GM23338 (cell line): ENCODE measurements around the gene PRCD. TPM values are rescaled to one million over a fixed set of nuclear protein-coding genes. Genes with fewer than 3 reads are reported as not detected.

Source experiments
- ATAC-seq: fragments of 200-7000 bp; cut with Tn5 transposase; 3 replicates; pipeline ENCODE4 v1.9.1; 2020
- DNase-seq: peaks from one replicate; pipeline ENCODE4 v3.0.0-alpha.2; 2015; ENCODE audit warnings: low spot score
- H2AFZ ChIP-seq: fragments of 200-600 bp; sonication (generic); 2 replicates; pipeline ENCODE4 v1.8.0; 2016; ENCODE audit warnings: antibody characterized with exemption, mild to moderate bottlenecking, moderate library complexity
- H3F3A ChIP-seq: fragments of 200-600 bp; sonication (generic); replicated peaks from 2 replicates; pipeline ENCODE4 v1.8.0; 2017; ENCODE audit warnings: antibody characterized with exemption, mixed run types, low read depth
- H3K27ac ChIP-seq: fragments of 200-600 bp; sonication (generic); 2 replicates; pipeline ENCODE4 v1.6.1; 2016; ENCODE audit warnings: low read depth
- H3K27me3 ChIP-seq: fragments of 200-600 bp; sonication (generic); 2 replicates; pipeline ENCODE4 v1.8.0; 2016; ENCODE audit warnings: mild to moderate bottlenecking, mixed run types, moderate library complexity; ENCODE audit not compliant: insufficient read depth
- H3K36me3 ChIP-seq: fragments of 200-600 bp; sonication (generic); 2 replicates; pipeline ENCODE4 v1.8.0; 2016; ENCODE audit warnings: mild to moderate bottlenecking; ENCODE audit not compliant: insufficient read depth
- H3K4me1 ChIP-seq: fragments of 200-600 bp; sonication (generic); 2 replicates; pipeline ENCODE4 v1.8.0; 2016; ENCODE audit warnings: mild to moderate bottlenecking, moderate library complexity; ENCODE audit not compliant: insufficient read depth
- H3K4me2 ChIP-seq: fragments of 200-600 bp; sonication (generic); 2 replicates; pipeline ENCODE4 v1.7.1; 2017; ENCODE audit warnings: mixed run types
- H3K4me3 ChIP-seq: fragments of 200-600 bp; sonication (generic); 2 replicates; pipeline ENCODE4 v1.6.1; 2016; ENCODE audit warnings: mixed run types
- H3K79me2 ChIP-seq: fragments of 200-600 bp; sonication (generic); replicated peaks from 2 replicates; pipeline ENCODE4 v1.8.0; 2017; ENCODE audit warnings: mild to moderate bottlenecking; ENCODE audit not compliant: insufficient read depth
- H3K9me2 ChIP-seq: fragments of 200-600 bp; sonication (generic); 2 replicates; pipeline ENCODE4 v1.8.0; 2017; ENCODE audit not compliant: insufficient read depth
- H4K20me1 ChIP-seq: fragments of 200-600 bp; sonication (generic); replicated peaks from 2 replicates; pipeline ENCODE4 v1.8.0; 2017; ENCODE audit warnings: mild to moderate bottlenecking; ENCODE audit not compliant: insufficient read depth
- H3K27ac Mint-ChIP-seq: 2 replicates; pipeline ENCODE4 v1.8.0; 2020; ENCODE audit warnings: inconsistent platforms, mild to moderate bottlenecking, moderate library complexity, mixed read lengths
- H3K27me3 Mint-ChIP-seq: 3 replicates; pipeline ENCODE4 v1.8.0; 2022; ENCODE audit warnings: low read depth, mild to moderate bottlenecking, moderate library complexity, mixed read lengths, inconsistent platforms; ENCODE audit not compliant: insufficient read depth, poor library complexity
- H3K36me3 Mint-ChIP-seq: 3 replicates; pipeline ENCODE4 v1.8.0; 2021; ENCODE audit warnings: low read depth, mild to moderate bottlenecking, inconsistent platforms, moderate library complexity, mixed read lengths
- H3K4me1 Mint-ChIP-seq: 3 replicates; pipeline ENCODE4 v1.8.0; 2020; ENCODE audit warnings: mild to moderate bottlenecking, inconsistent platforms, mixed read lengths
- H3K4me3 Mint-ChIP-seq: 3 replicates; pipeline ENCODE4 v1.8.0; 2021; ENCODE audit warnings: moderate library complexity, mild to moderate bottlenecking, inconsistent platforms, mixed read lengths
- H3K9me3 Mint-ChIP-seq: 3 replicates; pipeline ENCODE4 v1.8.0; 2020; ENCODE audit warnings: moderate library complexity, mild to moderate bottlenecking, inconsistent platforms, mixed read lengths
- CREB1 ChIP-seq: fragments of 250-450 bp; sonication (Bioruptor Pico); IDR thresholded peaks from 2 replicates; pipeline ENCODE4 v1.5.0; 2020; ENCODE audit warnings: low read depth, mild to moderate bottlenecking, moderate library complexity
- EZH2 ChIP-seq: fragments of 200-600 bp; sonication (generic); IDR thresholded peaks from one replicate; pipeline ENCODE4 v1.8.0; 2017; ENCODE audit warnings: antibody characterized with exemption, mild to moderate bottlenecking, low read depth; ENCODE audit not compliant: unreplicated experiment
- JUNB ChIP-seq: IDR thresholded peaks from one replicate; pipeline ENCODE4 v1.6.1; 2016; ENCODE audit warnings: antibody characterized with exemption; ENCODE audit not compliant: unreplicated experiment
- NANOG ChIP-seq: IDR thresholded peaks from 2 replicates; pipeline ENCODE4 v1.6.1; 2016; ENCODE audit warnings: antibody characterized with exemption, borderline replicate concordance
- POLR2AphosphoS5 ChIP-seq: IDR thresholded peaks from 2 replicates; pipeline ENCODE4 v1.6.1; 2016; ENCODE audit warnings: antibody characterized with exemption, low read depth
- STAT1 ChIP-seq: IDR thresholded peaks from one replicate; pipeline ENCODE4 v1.6.1; 2016; ENCODE audit warnings: antibody characterized with exemption; ENCODE audit not compliant: unreplicated experiment
- ZNF114 ChIP-seq: fragments of 250-450 bp; sonication (Bioruptor Pico); IDR thresholded peaks from 2 replicates; pipeline ENCODE4 v1.5.0; 2020; ENCODE audit warnings: mild to moderate bottlenecking, moderate library complexity
- ZNF331 ChIP-seq: fragments of 250-450 bp; sonication (Bioruptor Pico); IDR thresholded peaks from 2 replicates; pipeline ENCODE4 v1.5.0; 2020; ENCODE audit warnings: low read depth, mild to moderate bottlenecking, moderate library complexity
- polyA plus RNA-seq: library from polyadenylated mRNA; unstranded; fragments of >200 nt; fragmentation: Nextera tagmentation; extraction: Ambion mirVana; gene quantifications from 2 replicates; pipeline ENCODE4 v1.2.1, GENCODE V29; 2016
- total RNA-seq: library from RNA; depleted of rRNA; stranded (reverse); fragments of >200 nt; shearing (Covaris generic); gene quantifications from 2 replicates; pipeline ENCODE4 v1.2.3, GENCODE V29; 2014
- TF ChIP-seq, protein P1 (sequence below): fragments of 250-450 bp; sonication (Bioruptor Pico); IDR thresholded peaks from 2 replicates; pipeline ENCODE4 v1.5.0; 2020; ENCODE audit warnings: mild to moderate bottlenecking, moderate library complexity
- TF ChIP-seq, protein P2 (sequence below): IDR thresholded peaks from 2 replicates; pipeline ENCODE4 v1.6.1; 2016; ENCODE audit warnings: antibody characterized with exemption
- TF ChIP-seq, protein P3 (sequence below), 2 experiments: fragments of 200-600 bp in 1 of 2; sonication (generic) in 1 of 2; conservative IDR thresholded peaks; 2 replicates each; pipeline versions ENCODE4 v1.5.1 to v1.6.1; 2016 to 2017; ENCODE audit warnings: antibody characterized with exemption in 2 of 2, low read depth in 2 of 2, mild to moderate bottlenecking in 2 of 2, moderate library complexity in 1 of 2
- TF ChIP-seq, protein P4 (sequence below): IDR thresholded peaks from one replicate; pipeline ENCODE4 v1.6.1; 2018; ENCODE audit warnings: antibody characterized with exemption; ENCODE audit not compliant: unreplicated experiment

The PRCD gene
- total and polyA plus RNA-seq, 2 experiments from 2014 or later: 0.38 to 1.6 TPM

DNA sequence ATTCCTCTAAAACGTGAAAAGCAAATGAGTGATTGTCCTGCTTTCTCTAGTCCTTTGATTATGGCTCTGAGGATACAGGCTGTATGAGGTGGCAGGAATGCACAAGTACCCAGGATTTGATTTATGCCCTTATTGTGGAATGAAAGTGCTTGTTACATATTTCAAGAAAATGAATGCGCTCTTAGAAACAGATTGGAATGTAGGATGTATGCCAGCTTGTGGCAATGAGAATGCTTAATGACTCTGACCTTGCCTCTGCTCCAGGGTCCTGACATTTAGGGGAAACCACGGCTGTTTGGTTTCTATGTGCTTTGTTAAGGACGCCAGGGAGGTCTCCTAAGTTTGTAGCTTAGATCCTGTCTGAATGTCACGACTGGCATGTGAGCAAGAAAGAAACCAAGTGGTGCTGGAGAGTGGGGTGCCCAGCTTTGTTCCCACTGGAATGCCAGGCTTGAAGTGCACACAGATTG lies 22.0 kb downstream of the PRCD start:
- H3K79me2 ChIP-seq: peaks cover 53% of the 10 kb centered on the region
- no peaks in the 10 kb centered on the region for H3K9me2 ChIP-seq
- peaks cover 42% of the 10 kb centered on the region for H3K4me1 ChIP-seq
- H3K4me3 Mint-ChIP-seq: peak overlapping the region; percentile 37; the same call in 2 of the 3 replicates
- H3K4me3 ChIP-seq: 0 out of 2 replicates have a peak overlapping the region, but pooled peaks have one; percentile 97
- peak overlapping the region; percentile 89 for H3K27ac ChIP-seq
- ATAC-seq: no peak
- peaks cover 43% of the 10 kb centered on the region for H3K36me3 ChIP-seq
- peaks cover 12% of the 10 kb centered on the region for H3K27me3 Mint-ChIP-seq
- H3K4me2 ChIP-seq: peak overlapping the region; percentile 96; the same call in 1 of the 2 replicates
- peak overlapping the region; percentile 46; the same call in 1 of the 2 replicates for H3K27ac Mint-ChIP-seq
- peaks cover 90% of the 10 kb centered on the region for H3K36me3 Mint-ChIP-seq
- H3K9me3 Mint-ChIP-seq: no peaks in the 10 kb centered on the region
- no peak for DNase-seq
- TF ChIP-seq POLR2AphosphoS5 (no peak), CREB1 (CRISPR knock-in tag) (no peak), NANOG (no peak), ZNF114 (CRISPR knock-in tag) (no peak), STAT1 (no peak), EZH2 (no peak), JUNB (no peak), ZNF331 (CRISPR knock-in tag) (no peak)
- TF ChIP-seq, protein P1, sequence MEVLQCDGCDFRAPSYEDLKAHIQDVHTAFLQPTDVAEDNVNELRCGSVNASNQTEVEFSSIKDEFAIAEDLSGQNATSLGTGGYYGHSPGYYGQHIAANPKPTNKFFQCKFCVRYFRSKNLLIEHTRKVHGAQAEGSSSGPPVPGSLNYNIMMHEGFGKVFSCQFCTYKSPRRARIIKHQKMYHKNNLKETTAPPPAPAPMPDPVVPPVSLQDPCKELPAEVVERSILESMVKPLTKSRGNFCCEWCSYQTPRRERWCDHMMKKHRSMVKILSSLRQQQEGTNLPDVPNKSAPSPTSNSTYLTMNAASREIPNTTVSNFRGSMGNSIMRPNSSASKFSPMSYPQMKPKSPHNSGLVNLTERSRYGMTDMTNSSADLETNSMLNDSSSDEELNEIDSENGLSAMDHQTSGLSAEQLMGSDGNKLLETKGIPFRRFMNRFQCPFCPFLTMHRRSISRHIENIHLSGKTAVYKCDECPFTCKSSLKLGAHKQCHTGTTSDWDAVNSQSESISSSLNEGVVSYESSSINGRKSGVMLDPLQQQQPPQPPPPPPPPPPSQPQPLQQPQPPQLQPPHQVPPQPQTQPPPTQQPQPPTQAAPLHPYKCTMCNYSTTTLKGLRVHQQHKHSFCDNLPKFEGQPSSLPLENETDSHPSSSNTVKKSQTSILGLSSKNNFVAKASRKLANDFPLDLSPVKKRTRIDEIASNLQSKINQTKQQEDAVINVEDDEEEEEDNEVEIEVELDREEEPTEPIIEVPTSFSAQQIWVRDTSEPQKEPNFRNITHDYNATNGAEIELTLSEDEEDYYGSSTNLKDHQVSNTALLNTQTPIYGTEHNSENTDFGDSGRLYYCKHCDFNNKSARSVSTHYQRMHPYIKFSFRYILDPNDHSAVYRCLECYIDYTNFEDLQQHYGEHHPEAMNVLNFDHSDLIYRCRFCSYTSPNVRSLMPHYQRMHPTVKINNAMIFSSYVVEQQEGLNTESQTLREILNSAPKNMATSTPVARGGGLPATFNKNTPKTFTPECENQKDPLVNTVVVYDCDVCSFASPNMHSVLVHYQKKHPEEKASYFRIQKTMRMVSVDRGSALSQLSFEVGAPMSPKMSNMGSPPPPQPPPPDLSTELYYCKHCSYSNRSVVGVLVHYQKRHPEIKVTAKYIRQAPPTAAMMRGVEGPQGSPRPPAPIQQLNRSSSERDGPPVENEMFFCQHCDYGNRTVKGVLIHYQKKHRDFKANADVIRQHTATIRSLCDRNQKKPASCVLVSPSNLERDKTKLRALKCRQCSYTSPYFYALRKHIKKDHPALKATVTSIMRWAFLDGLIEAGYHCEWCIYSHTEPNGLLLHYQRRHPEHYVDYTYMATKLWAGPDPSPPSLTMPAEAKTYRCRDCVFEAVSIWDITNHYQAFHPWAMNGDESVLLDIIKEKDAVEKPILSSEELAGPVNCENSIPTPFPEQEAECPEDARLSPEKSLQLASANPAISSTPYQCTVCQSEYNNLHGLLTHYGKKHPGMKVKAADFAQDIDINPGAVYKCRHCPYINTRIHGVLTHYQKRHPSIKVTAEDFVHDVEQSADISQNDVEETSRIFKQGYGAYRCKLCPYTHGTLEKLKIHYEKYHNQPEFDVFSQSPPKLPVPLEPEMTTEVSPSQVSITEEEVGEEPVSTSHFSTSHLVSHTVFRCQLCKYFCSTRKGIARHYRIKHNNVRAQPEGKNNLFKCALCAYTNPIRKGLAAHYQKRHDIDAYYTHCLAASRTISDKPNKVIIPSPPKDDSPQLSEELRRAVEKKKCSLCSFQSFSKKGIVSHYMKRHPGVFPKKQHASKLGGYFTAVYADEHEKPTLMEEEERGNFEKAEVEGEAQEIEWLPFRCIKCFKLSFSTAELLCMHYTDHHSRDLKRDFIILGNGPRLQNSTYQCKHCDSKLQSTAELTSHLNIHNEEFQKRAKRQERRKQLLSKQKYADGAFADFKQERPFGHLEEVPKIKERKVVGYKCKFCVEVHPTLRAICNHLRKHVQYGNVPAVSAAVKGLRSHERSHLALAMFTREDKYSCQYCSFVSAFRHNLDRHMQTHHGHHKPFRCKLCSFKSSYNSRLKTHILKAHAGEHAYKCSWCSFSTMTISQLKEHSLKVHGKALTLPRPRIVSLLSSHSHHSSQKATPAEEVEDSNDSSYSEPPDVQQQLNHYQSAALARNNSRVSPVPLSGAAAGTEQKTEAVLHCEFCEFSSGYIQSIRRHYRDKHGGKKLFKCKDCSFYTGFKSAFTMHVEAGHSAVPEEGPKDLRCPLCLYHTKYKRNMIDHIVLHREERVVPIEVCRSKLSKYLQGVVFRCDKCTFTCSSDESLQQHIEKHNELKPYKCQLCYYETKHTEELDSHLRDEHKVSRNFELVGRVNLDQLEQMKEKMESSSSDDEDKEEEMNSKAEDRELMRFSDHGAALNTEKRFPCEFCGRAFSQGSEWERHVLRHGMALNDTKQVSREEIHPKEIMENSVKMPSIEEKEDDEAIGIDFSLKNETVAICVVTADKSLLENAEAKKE (CRISPR knock-in tag): no peak
- TF ChIP-seq, protein P2, sequence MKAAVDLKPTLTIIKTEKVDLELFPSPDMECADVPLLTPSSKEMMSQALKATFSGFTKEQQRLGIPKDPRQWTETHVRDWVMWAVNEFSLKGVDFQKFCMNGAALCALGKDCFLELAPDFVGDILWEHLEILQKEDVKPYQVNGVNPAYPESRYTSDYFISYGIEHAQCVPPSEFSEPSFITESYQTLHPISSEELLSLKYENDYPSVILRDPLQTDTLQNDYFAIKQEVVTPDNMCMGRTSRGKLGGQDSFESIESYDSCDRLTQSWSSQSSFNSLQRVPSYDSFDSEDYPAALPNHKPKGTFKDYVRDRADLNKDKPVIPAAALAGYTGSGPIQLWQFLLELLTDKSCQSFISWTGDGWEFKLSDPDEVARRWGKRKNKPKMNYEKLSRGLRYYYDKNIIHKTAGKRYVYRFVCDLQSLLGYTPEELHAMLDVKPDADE: no peak
- TF ChIP-seq, protein P3, sequence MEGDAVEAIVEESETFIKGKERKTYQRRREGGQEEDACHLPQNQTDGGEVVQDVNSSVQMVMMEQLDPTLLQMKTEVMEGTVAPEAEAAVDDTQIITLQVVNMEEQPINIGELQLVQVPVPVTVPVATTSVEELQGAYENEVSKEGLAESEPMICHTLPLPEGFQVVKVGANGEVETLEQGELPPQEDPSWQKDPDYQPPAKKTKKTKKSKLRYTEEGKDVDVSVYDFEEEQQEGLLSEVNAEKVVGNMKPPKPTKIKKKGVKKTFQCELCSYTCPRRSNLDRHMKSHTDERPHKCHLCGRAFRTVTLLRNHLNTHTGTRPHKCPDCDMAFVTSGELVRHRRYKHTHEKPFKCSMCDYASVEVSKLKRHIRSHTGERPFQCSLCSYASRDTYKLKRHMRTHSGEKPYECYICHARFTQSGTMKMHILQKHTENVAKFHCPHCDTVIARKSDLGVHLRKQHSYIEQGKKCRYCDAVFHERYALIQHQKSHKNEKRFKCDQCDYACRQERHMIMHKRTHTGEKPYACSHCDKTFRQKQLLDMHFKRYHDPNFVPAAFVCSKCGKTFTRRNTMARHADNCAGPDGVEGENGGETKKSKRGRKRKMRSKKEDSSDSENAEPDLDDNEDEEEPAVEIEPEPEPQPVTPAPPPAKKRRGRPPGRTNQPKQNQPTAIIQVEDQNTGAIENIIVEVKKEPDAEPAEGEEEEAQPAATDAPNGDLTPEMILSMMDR (conservative IDR thresholded peaks at IDR 0.05; ENCODE audit: low read depth in 2 of 2): no peak
- TF ChIP-seq, protein P4, sequence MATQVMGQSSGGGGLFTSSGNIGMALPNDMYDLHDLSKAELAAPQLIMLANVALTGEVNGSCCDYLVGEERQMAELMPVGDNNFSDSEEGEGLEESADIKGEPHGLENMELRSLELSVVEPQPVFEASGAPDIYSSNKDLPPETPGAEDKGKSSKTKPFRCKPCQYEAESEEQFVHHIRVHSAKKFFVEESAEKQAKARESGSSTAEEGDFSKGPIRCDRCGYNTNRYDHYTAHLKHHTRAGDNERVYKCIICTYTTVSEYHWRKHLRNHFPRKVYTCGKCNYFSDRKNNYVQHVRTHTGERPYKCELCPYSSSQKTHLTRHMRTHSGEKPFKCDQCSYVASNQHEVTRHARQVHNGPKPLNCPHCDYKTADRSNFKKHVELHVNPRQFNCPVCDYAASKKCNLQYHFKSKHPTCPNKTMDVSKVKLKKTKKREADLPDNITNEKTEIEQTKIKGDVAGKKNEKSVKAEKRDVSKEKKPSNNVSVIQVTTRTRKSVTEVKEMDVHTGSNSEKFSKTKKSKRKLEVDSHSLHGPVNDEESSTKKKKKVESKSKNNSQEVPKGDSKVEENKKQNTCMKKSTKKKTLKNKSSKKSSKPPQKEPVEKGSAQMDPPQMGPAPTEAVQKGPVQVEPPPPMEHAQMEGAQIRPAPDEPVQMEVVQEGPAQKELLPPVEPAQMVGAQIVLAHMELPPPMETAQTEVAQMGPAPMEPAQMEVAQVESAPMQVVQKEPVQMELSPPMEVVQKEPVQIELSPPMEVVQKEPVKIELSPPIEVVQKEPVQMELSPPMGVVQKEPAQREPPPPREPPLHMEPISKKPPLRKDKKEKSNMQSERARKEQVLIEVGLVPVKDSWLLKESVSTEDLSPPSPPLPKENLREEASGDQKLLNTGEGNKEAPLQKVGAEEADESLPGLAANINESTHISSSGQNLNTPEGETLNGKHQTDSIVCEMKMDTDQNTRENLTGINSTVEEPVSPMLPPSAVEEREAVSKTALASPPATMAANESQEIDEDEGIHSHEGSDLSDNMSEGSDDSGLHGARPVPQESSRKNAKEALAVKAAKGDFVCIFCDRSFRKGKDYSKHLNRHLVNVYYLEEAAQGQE: no peak
- no peaks in the 10 kb centered on the region for H3K27me3 ChIP-seq
- H4K20me1 ChIP-seq: peaks cover 45% of the 10 kb centered on the region
- H3F3A ChIP-seq: peaks cover 51% of the 10 kb centered on the region
- H2AFZ ChIP-seq: no peak overlapping the region
- H3K4me1 Mint-ChIP-seq: peaks cover 48% of the 10 kb centered on the region
